Progenitor cell of endocrine pancreas (in vitro differentiated cells): Measurements from ENCODE around the gene ZNF653. TPM values are rescaled to one million over a fixed set of nuclear protein-coding genes. Genes with fewer than 3 reads are reported as not detected.
"Not testable (repeated sequence)": the region's sequence is repeated elsewhere in the genome, so short reads cannot be mapped to it uniquely, and the experiment has no call there.

Source experiments
- DNase-seq: peaks from one replicate; pipeline ENCODE4 v3.0.0; 2021; ENCODE audit warnings: low spot score; ENCODE audit not compliant: unreplicated experiment
- H3K27ac Mint-ChIP-seq: 2 replicates; pipeline ENCODE4 v1.8.0; 2021; ENCODE audit warnings: mild to moderate bottlenecking, moderate library complexity, mixed read lengths
- H3K27me3 Mint-ChIP-seq: 2 replicates; pipeline ENCODE4 v1.8.0; 2021; ENCODE audit warnings: mixed read lengths
- H3K36me3 Mint-ChIP-seq: 2 replicates; pipeline ENCODE4 v1.8.0; 2022; ENCODE audit warnings: mixed read lengths; ENCODE audit not compliant: insufficient read depth
- H3K4me1 Mint-ChIP-seq: 2 replicates; pipeline ENCODE4 v1.8.0; 2021; ENCODE audit warnings: low read depth, mixed read lengths
- H3K4me3 Mint-ChIP-seq: 2 replicates; pipeline ENCODE4 v1.8.0; 2021; ENCODE audit warnings: low read depth, mild to moderate bottlenecking, moderate library complexity, mixed read lengths
- H3K9me3 Mint-ChIP-seq: 2 replicates; pipeline ENCODE4 v1.8.0; 2021; ENCODE audit warnings: low read depth, mixed read lengths
- total RNA-seq: library from RNA; stranded (reverse); gene quantifications from 2 replicates; pipeline ENCODE4 v1.2.1, GENCODE V29; 2021
- TF ChIP-seq, protein P1 (sequence below): fragments of 200-600 bp; sonication (generic); IDR thresholded peaks from one replicate; pipeline ENCODE4 v1.5.0; 2021; ENCODE audit warnings: antibody characterized with exemption, mild to moderate bottlenecking; ENCODE audit not compliant: unreplicated experiment

The ZNF653 gene
- total RNA-seq, 1 donor from 2014 or later = 17.6 TPM

DNA sequence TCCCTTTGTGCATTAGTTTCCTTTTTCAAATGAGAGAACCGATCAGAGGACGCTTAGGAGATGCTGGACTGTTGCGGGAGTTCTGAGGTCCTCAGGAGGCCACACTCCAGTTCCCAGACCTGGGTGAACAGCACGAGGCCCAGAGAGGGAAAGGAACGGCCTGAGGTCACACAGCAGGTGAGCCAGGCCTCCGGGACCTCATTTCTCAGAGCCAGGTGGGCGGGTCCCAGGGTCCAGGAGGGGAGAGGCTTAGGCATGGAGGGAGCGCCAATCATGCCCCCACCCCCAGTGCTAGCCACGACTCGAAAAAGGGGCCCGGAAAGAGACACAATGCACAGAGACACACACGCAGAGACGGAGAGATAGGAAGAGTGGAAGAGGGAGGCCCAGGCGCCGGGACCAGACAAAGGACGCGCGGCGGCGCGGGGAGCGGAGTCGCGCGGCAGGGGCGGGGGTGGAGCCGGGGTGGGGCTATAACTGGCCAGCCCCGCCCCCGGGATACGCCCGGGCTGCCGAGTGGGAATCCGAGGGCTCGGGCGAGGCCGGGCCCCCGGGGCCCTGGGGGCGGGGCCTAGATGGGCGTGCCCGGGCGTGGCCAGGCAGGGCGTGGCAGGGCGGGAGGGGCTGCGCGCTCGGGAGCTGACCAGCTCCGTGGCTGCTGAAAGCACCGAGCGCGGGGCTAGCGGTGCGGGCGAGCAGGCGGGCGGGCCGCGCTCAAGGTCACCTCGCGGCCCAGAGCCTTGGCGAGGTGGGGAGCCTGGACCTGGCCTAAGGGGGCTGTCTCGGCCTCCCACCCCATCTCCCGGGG, 26.3 kb downstream of the ZNF653 start:
- Mint-ChIP-seq H3K27ac (peak overlapping the region; percentile 13), H3K36me3 (peaks cover 4% of the 10 kb centered on the region), H3K4me3 (peak overlapping the region; percentile 24), H3K4me1 (no peaks in the 10 kb centered on the region), H3K27me3 (peaks cover 56% of the 10 kb centered on the region), H3K9me3 (no peaks in the 10 kb centered on the region)
- DNase-seq = peak; percentile 40
- TF ChIP-seq, protein P1, sequence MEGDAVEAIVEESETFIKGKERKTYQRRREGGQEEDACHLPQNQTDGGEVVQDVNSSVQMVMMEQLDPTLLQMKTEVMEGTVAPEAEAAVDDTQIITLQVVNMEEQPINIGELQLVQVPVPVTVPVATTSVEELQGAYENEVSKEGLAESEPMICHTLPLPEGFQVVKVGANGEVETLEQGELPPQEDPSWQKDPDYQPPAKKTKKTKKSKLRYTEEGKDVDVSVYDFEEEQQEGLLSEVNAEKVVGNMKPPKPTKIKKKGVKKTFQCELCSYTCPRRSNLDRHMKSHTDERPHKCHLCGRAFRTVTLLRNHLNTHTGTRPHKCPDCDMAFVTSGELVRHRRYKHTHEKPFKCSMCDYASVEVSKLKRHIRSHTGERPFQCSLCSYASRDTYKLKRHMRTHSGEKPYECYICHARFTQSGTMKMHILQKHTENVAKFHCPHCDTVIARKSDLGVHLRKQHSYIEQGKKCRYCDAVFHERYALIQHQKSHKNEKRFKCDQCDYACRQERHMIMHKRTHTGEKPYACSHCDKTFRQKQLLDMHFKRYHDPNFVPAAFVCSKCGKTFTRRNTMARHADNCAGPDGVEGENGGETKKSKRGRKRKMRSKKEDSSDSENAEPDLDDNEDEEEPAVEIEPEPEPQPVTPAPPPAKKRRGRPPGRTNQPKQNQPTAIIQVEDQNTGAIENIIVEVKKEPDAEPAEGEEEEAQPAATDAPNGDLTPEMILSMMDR = no peak

DNA sequence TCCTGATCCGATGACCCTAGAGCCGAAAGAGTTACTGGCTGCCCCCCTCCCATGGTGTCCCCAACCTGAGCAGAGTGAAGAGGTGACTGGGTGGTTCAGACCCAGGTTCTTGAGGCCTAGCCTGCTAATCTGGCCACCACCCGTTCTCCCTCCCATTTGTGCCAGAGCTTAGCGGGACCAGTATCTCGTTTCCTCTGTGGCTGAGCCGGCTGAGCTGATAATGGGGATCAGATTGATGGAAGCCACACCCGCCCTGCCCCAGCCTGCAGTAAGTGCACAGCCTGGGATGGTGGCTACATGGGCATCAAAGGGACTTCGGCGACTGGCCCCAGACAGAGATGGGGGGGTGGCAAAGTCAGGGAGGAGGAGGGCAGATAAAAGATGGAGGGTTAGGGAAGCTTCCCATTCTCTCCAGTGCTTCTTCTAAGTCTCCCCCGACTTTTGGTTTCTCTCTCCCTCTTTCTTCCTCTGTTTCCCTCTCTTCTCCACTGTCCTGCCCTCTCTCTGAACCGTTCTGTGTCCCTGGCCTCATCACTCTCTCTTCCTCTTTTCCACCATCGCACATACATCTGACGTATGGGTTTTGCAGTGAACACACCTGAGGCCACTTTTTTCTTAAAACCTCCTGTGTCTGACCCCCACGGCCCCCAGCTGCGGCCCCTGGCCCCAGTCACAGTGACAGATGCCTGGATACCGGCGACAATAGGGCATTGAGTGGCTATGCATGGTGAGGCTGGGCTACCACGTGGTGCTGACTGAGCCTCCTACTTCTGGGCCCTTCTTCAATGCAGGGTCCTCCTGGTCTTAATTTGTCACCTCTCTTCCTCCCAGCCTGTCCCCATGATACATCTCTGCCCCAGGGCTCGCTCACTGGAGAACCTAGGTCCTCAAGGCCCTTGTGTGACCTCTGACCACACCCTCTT, 27.2 kb downstream of the ZNF653 start:
- H3K9me3 Mint-ChIP-seq = no peaks in the 10 kb centered on the region
- TF ChIP-seq, protein P1 = no peak
- no peaks in the 10 kb centered on the region for H3K36me3 Mint-ChIP-seq
- H3K4me3 Mint-ChIP-seq = no peak overlapping the region
- peaks cover 60% of the 10 kb centered on the region for H3K27me3 Mint-ChIP-seq
- H3K4me1 Mint-ChIP-seq = no peaks in the 10 kb centered on the region
- peak overlapping the region; percentile 67 for H3K27ac Mint-ChIP-seq
- DNase-seq = no peak

DNA sequence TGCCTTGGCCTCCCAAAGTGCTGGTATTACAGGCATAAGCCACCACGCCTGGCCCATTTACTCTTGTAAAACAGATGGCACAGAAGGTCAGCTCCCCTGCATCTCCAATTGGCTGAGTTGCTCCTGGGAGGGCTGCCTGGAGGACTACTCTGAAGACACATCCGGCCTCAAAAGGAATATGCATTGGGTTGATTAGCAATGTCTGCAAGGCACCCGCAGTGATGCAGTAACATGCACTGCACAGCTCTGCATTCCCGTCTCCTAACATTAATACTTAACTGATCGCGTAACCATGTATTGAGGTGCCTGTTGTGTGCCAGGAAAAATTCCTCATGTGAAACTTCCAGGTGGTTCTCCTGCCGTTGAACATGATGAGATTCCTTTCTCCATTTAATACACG, 29.8 kb downstream of the ZNF653 start:
- no peak for DNase-seq
- TF ChIP-seq, protein P1 = no peak
- Mint-ChIP-seq H3K27ac (no peak overlapping the region), H3K36me3 (no peaks in the 10 kb centered on the region), H3K9me3 (no peaks in the 10 kb centered on the region), H3K4me1 (no peaks in the 10 kb centered on the region), H3K4me3 (no peak overlapping the region), H3K27me3 (peaks cover 53% of the 10 kb centered on the region)

DNA sequence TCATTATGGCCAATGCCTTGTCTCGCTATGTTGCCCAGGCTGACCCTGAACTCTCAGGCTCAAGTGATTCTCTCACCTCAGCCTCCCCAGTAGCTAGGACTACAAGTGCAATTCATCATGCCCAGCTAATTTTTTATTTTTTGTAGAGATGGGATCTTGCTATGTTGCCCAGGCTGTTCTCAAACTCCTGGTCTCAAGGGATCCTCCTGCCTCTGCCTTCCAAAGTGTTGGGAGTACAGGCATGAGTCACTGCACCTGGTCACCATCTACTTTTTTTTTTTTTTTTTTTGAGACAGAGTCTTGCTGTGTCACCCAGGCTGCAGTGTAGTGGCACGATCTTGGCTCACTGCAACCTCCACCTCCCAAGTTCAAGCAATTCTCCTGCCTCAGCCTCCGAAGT, 30.3 kb downstream of the ZNF653 start:
- H3K27me3 Mint-ChIP-seq = peaks cover 53% of the 10 kb centered on the region
- not testable (repeated sequence) for H3K4me1 Mint-ChIP-seq, H3K27ac Mint-ChIP-seq, H3K9me3 Mint-ChIP-seq, DNase-seq, H3K36me3 Mint-ChIP-seq, H3K4me3 Mint-ChIP-seq

DNA sequence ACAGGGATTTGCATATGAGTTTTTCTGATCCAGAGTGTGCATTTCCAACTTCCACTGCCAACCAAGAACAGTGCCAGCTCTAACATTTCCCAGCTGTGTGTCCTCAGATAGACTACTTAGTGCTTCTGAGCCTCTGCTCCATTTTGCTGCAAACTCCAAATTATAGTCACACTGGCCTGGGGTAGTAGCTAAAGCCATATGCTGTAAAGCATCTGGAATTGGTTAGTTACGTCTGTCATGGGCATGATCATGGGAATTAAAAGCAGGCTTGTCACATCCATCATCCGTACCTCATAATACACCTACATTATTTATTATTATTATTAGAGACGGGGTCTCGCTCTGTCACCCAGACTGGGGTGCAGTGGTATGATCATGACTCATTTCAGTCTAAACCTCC, 31.9 kb downstream of the ZNF653 start:
- Mint-ChIP-seq H3K36me3 (no peaks in the 10 kb centered on the region), H3K27ac (no peak overlapping the region), H3K27me3 (peaks cover 47% of the 10 kb centered on the region), H3K4me1 (no peaks in the 10 kb centered on the region), H3K9me3 (no peaks in the 10 kb centered on the region), H3K4me3 (no peak overlapping the region)
- TF ChIP-seq, protein P1 = no peak
- no peak for DNase-seq

DNA sequence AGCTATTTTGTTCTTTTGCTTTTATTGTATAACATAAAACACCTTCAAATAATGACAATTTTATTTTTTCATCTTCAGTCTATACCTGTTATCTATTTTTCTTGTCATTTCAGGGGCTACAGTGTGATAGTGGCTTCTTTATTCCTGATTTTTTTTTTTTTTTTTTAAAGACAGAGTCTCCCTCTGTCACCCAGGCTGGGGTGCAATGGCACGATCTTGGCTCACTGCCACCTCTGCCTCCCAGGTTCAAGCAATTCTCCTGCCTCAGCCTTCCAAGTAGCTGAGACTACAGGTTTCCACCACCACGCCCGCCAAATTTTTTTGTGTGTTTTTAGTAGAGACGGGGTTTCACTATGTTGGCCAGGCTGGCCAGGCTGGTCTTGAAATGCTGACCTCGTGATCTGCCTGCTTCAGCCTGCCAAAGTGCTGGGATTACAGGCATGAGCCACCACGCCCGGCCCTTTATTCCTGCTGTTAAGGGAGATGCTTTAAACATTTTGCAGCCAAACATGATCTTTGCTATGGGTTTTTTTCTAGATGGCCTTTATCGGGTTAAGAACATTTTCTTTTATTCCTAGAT, 37.3 kb downstream of the ZNF653 start:
- not testable (repeated sequence) for H3K4me3 Mint-ChIP-seq, H3K4me1 Mint-ChIP-seq, H3K27ac Mint-ChIP-seq, H3K36me3 Mint-ChIP-seq, H3K9me3 Mint-ChIP-seq, DNase-seq
- H3K27me3 Mint-ChIP-seq = peaks cover 15% of the 10 kb centered on the region
